Thyroid gland (tissue), 4 donors: ENCODE results near the gene TNRC6B. TPM values are rescaled to one million over a fixed set of nuclear protein-coding genes. Genes with fewer than 3 reads are reported as not detected.

Experiments
- DNase-seq, 2 donors: peaks; one replicate each; pipeline ENCODE4 v3.0.0-alpha.2; 2019
- H3K27ac ChIP-seq, 3 donors: fragments of 200-600 bp; sonication (generic); 1 replicate in 2 of 3; 2 replicates in 1 of 3; pipeline ENCODE4 v1.5.1; 2016 to 2019; ENCODE audit warnings: mild to moderate bottlenecking in 1 of 3, moderate library complexity in 1 of 3
- H3K27me3 ChIP-seq: fragments of 200-600 bp; sonication (generic); one replicate; pipeline ENCODE4 v1.5.1; 2019
- H3K36me3 ChIP-seq, 2 donors: fragments of 200-600 bp; sonication (generic); one replicate each; pipeline ENCODE4 v1.5.1; 2016 to 2019
- H3K4me1 ChIP-seq, 2 donors: fragments of 200-600 bp; sonication (generic); one replicate each; pipeline ENCODE4 v1.5.1; 2017 to 2019
- H3K4me3 ChIP-seq, 3 donors: fragments of 200-600 bp; sonication (generic); replicated peaks in 1 of 3; 1 replicate in 2 of 3; 2 replicates in 1 of 3; pipeline ENCODE4 v1.5.1; 2016; ENCODE audit warnings: mild to moderate bottlenecking in 1 of 3
- H3K9me3 ChIP-seq: fragments of 200-600 bp; sonication (generic); one replicate; pipeline ENCODE4 v1.5.1; 2017
- CTCF ChIP-seq, 6 experiments: fragments of 200-600 bp in 3 of 6; fragments of 450-650 bp in 3 of 6; sonication (generic) in 3 of 6; IDR thresholded peaks; one replicate each; pipeline ENCODE4 v1.5.1; 2016 to 2019; ENCODE audit warnings: antibody characterized with exemption in 6 of 6, mild to moderate bottlenecking in 2 of 6, inconsistent platforms in 1 of 6, moderate library complexity in 1 of 6
- POLR2A ChIP-seq, 2 donors: fragments of 450-650 bp; IDR thresholded peaks; one replicate each; pipeline ENCODE4 v1.6.1; 2017; ENCODE audit warnings: antibody characterized with exemption in 2 of 2, mild to moderate bottlenecking in 2 of 2, moderate library complexity in 1 of 2
- WGBS, 2 donors: methylation state at CpG; one replicate each; pipeline ENCODE4 v1.1.5; 2017; 5-methylcytosine and 5-hydroxymethylcytosine counted together
- intact Hi-C: fragments of 100-400 bp; cut with DNase I; formaldehyde crosslinking; loops from one replicate; pipeline ENCODE4 v1.15.1; 2023
- total RNA-seq, 4 donors: library from RNA; depleted of rRNA; stranded (reverse); fragments of >200 nt; gene quantifications; one replicate each; pipeline ENCODE4 v1.2.3, GENCODE V29; 2016

TNRC6B gene
- total RNA-seq, 4 donors from 2014 or later = 46.1 to 202 (median 114) TPM

- TF ChIP-seq CTCF (IDR thresholded peaks at IDR 0.05) = no peak
- no peak for TF ChIP-seq POLR2A (IDR thresholded peaks at IDR 0.05)
- Histone ChIP-seq H3K36me3 (no peaks in the 10 kb centered on the region), H3K9me3 (no peaks in the 10 kb centered on the region), H3K4me1 (no peaks in the 10 kb centered on the region), H3K27me3 (no peaks in the 10 kb centered on the region), H3K27ac (no peak overlapping the region), H3K4me3 (no peak overlapping the region)
- DNase-seq = no peak
- intact Hi-C loops = no loop called here
- 96 to 97% methylated on average over 4 of the region's 4 CpGs for WGBS, 2 donors
These were observed 73.4 kb downstream of the TNRC6B start for GRCh38 chr22:40251106-40251505.

GRCh38 chr22:40252146-40252545 lies 74.4 kb downstream of the TNRC6B start:
- intact Hi-C loops = no loop called here
- Histone ChIP-seq H3K4me3 (no peak overlapping the region), H3K9me3 (no peaks in the 10 kb centered on the region), H3K4me1 (no peaks in the 10 kb centered on the region), H3K36me3 (no peaks in the 10 kb centered on the region), H3K27me3 (no peaks in the 10 kb centered on the region), H3K27ac (no peak overlapping the region)
- 84 to 87% methylated on average over 2 of the region's 2 CpGs for WGBS, 2 donors
- DNase-seq = no peak
- TF ChIP-seq POLR2A (IDR thresholded peaks at IDR 0.05) (no peak), CTCF (IDR thresholded peaks at IDR 0.05) (no peak)

- no peak for DNase-seq
- WGBS, 2 donors = 84% methylated on average over 4 of the region's 4 CpGs
- no peaks in the 10 kb centered on the region for H3K9me3 ChIP-seq
- no peaks in the 10 kb centered on the region for H3K27me3 ChIP-seq
- H3K36me3 ChIP-seq = no peaks in the 10 kb centered on the region
- no peak overlapping the region for H3K4me3 ChIP-seq
- intact Hi-C loops = no loop called here
- peaks cover 0 to 16% of the 10 kb centered on the region in 2 donors for H3K4me1 ChIP-seq
- TF ChIP-seq CTCF (IDR thresholded peaks at IDR 0.05) (no peak), POLR2A (IDR thresholded peaks at IDR 0.05) (no peak)
- H3K27ac ChIP-seq = no peak overlapping the region
These were observed 78.8 kb downstream of the TNRC6B start for GRCh38 chr22:40256516-40256915.

- H3K4me1 ChIP-seq = peaks cover 0 to 16% of the 10 kb centered on the region in 2 donors
- no peak for DNase-seq
- H3K27me3 ChIP-seq = no peaks in the 10 kb centered on the region
- WGBS, 2 donors = 83 to 100% methylated on average over 1 of the region's 1 CpG
- TF ChIP-seq CTCF (IDR thresholded peaks at IDR 0.05) (no peak), POLR2A (IDR thresholded peaks at IDR 0.05) (no peak)
- H3K27ac ChIP-seq = peak overlapping the region in 1 of 3 donors; percentile 24
- no peaks in the 10 kb centered on the region for H3K9me3 ChIP-seq
- H3K4me3 ChIP-seq = no peak overlapping the region
- intact Hi-C loops = no loop called here
- peaks cover 5% of the 10 kb centered on the region in 2 donors for H3K36me3 ChIP-seq
These were observed 80.3 kb downstream of the TNRC6B start for GRCh38 chr22:40258017-40258416.

- Histone ChIP-seq H3K4me3 (no peak overlapping the region), H3K36me3 (peaks cover 5% of the 10 kb centered on the region in 2 donors), H3K27ac (peak overlapping the region in 1 of 3 donors; percentile 24), H3K27me3 (no peaks in the 10 kb centered on the region), H3K4me1 (peaks cover 0 to 16% of the 10 kb centered on the region in 2 donors), H3K9me3 (no peaks in the 10 kb centered on the region)
- 70 to 76% methylated on average over 2 of the region's 2 CpGs for WGBS, 2 donors
- no peak for DNase-seq
- TF ChIP-seq CTCF (IDR thresholded peaks at IDR 0.05) = no peak
- TF ChIP-seq POLR2A (IDR thresholded peaks at IDR 0.05) = no peak
- intact Hi-C loops = no loop called here
These were observed 80.8 kb downstream of the TNRC6B start for GRCh38 chr22:40258501-40258915.
